ENCODE results near the gene IRX4.

The IRX4 gene

DNA sequence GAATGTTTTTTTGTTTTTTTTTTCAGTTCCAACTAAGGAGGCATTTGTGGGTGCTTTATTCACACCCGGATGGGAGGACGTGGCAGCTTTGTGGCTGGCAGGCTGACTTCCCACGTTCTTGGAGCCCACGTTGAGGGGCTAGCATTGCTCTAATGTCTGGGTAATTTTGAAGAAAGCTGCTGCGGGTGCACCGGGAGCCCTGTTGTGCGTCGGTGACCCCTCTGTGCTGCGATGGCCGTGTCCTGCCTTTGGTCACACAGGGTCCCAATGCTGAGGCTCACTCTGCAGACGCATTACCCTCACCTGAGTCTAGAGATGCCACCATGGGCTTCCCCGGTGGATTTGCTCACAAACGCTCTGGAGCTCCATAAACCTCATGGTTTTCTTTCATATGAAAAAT is 47.3 kb downstream of the IRX4 start:
- DNase-seq: no peak

DNA sequence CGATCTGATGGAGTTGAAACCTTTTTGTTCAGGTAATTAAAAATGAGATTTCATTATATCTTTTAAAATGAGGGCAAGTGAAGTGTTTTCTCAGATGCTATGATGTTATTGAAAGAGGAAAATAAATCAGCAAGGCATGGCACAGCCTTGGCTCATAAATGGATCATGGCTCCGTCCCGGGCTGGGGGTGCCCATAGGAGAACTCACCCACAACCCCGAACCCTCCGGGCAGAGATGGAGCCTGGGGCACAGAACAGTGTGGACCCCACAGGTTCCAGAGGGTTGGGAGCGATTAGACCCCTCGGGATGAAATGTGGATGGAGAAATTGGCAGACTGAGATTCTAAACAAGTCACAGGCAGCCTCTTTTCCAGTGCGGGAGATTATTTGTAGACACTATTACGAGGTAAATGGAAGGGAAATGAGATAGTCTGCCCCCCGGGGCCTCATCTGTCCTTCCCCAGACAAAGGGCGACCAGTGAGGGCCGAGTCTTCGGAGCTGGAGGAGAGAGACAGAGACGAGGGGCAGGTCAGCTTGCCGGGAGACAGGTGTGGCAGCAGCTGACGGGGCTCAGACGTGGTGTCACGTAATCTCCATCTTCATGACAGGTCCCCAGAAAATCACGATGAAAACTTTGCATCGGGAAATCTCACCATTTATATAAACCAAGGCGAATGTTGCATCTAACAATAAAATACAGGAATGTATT is 47.9 kb downstream of the IRX4 start:
- DNase-seq: no peak

DNA sequence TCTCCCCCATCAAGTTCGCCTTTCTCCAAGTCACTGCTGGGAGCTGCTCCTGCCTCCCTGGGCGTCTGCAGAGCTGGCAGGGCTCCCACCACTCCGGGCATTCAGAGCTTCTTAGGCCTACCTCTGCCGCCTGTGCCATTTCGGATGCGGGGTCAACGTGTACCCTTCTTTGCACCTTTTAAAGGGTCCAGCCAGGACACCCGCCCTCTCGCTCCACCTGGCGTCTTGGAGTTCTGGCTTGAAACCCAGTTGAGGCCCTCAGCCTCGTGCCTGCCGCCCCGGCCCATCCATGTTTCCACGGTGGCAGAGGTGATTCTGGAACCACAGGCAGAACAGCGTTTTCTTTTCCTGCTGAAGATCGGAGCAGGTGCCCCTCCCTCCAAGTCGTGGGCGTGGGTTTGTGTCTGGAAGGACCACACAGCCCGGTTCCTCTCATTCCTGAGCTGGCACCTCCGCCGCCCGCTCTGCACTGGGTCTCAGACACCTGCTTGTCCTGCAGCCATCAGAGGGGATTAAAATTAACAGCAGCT is 48.6 kb downstream of the IRX4 start:
- DNase-seq: no peak

DNA sequence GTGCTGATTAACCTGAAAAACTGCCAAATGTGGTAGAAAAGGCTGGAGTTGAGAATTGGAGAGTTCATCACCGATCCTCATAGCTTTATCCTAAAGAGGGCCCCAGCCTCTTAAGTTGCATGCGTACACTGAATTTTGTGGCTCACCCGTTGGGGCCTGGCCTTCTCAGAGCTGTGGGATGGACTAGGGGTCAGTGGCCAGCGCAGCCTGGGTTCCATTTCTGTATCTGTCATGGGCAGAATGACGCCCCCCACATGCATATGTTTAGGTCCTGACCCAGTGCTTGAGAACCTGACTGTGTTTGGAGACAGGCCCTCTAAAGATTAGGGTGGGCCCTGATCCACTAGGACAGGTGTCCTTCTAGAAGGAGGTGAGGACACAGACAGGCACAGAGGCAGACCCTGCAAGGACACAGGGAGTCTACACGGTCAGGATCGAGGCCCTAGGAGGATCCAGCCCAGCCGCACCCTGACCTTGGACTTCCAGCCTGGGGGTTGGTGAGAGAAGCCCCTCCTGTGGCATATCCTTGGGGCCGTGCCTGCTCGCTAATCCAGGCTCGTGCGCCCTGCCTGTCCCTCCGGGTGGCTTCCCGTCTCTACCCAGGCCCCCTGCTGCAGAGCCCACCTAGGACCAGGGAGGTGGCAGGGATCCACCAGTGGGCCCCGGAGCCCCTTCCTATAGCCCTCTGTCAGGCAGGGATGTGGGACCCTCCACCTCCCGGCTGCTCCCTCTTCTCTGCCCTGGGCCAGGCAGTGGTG is 49.3 kb downstream of the IRX4 start:
- DNase-seq: no peak

DNA sequence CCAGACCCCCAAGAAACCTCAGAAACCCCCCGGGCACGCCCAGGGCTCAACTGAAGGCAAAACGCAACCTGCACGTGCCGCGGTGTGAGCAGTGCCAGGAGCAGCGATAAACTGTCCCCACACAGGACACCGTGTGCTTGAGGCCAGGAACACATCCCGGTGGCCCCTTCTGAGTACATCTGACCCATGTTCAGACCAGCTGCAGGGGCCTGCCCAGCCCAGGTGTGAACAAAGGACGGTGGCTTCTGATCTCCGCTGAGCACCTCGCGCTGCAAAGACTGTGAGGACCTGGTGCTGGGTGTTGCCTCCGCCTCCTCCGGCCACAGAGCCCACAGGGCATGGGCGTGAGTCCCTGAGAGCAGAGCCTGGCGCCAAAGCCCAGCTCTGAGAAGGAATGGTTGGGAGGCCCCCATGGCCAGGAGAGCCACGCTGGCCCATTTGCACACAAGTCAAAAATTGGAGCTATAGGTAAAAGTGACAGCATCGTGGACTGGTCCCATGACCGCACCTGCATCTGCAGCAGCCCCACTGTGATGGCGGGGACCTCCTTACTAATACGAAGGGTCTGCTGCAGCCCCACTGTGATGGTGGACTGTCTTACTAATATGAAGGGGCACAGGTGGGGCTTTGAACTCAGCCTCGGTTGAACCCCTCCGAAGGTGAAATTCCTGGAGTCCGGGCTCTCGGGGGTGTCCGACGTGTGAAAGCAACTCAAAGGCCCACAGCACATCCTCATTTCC is 50.0 kb downstream of the IRX4 start:
- no peak for DNase-seq

DNA sequence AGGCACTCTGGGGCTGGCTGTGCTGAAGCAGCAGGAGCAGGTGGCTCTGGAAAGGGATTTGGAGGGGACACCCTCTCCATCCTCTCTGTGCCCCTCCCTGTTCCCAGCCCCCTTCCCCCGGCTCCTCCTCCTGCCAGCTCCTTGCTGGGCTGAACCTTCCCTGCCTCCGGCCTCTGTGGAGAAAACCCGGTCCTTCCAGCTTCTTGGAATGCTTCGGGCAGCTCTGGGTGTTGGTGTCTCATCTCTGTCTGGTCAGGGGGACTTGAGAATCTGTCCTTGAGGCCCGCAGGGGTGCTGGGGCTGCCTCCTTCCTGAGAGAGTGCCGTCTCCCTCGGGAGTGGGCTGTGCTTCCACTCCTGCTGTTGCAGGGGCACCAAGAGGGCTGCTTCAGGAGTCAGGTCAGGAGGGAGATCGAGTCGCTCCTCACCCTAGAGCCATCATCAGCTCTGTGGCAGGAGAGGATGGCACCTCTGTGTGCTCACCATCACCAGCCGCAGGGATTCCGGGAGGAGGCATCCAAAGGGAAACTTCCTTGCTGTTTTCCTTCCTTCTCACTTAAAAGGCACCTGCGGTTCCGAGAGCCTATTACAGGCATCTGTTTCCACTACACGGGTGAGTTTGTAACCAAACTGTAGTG is 50.9 kb downstream of the IRX4 start:
- DNase-seq: no peak

DNA sequence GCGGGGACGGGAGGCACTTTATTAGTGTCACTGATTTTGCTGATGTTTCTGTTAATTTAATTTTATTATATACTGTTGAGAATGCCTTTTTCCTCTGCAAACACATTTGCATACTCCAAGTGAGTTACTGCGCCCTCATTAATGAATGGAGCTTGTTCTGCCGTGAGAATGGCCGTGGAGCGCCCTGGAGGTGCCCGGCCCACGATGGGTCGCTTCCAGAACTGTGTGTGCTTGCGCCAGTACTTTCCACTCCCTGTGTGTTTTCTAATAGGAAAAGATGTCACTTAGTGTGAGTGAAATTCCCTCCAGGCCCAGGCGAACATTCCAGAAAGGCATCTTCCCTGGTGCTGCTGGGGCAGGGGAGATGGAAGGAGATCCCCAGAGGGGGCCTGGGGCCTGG is 51.5 kb downstream of the IRX4 start:
- DNase-seq: no peak

DNA sequence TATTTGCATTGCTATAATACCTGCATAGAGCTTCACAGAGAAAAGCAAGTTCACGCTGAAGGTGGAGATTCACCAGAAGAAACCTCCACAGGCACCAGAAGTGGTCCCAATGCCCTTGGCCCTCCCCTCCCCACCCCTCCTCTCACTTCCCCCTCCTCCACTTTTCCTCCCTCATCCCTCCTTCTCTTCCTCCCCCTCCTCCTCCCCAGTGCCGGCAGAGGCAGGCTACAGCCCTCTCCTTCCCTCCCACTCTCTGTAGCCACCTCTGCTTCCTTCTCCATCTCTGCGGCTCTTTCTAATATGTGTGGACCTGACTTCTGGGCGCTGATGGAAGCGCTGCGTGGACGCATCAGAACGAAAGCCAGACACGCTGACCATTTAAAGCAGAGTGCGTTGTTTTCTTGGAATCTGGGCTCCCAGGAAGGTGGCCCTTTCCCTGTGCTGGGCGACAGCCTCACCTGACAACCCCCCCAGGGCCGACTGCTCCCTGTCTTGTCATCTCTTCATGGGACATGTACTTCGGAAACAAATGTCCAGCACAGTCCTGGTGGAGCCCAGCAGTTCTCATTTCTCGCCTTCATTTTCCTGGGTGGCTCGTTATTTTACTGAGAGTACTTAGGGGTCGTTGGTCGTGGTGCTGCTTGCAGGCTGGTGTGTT is 52.0 kb downstream of the IRX4 start:
- DNase-seq: no peak

DNA sequence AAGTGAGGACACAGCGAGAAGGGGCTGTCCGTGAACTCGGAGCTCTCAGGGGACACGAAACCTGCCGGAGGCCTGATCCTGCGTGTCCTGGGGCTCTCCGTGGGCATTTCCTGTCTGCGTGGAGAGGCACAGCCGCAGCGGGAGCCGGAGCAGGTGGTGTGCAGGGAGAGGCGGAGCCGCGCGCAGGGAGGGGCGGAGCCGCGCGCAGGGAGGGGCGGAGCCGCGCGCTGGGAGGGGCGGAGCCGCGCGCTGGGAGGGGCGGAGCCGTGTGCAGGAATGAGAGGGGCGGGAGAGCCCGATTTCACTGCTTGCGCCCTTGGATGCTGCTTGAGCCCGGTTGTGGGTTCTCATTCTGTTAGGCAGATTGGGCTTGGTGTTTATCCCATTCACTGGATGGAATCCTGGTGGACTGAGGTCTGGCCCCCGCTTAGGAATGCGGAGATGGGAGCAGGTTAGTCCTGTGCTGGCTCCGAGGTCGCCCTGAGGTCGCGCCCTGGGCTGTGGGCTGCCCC is 54.8 kb downstream of the IRX4 start:
- DNase-seq: no peak

Measured in activated CD8-positive, alpha-beta memory T cell treated with anti-CD3 and anti-CD28 coated beads, Interleukin-2, amount 50 U/mL, for 48 hours (primary cell).